Measurements from ENCODE around the gene CLCN4.

Gene CLCN4

GRCh38 chrX:10169175-10169574, 12.4 kb downstream of the CLCN4 start:
- H3K36me3 ChIP-seq: no peaks in the 10 kb centered on the region
- no peak overlapping the region for H3K4me3 ChIP-seq (ENCODE audit: low read depth in 1 of 2, low read length in 1 of 2)
- H3K27me3 ChIP-seq: no peaks in the 10 kb centered on the region
- H3K4me1 ChIP-seq (ENCODE audit: control insufficient read depth in 1 of 2, insufficient read depth in 1 of 2, low read depth in 1 of 2, low read length in 1 of 2): peaks cover 47 to 57% of the 10 kb centered on the region in 2 experiments
- peak overlapping the region; percentile 90 for H3K27ac ChIP-seq
- no peaks in the 10 kb centered on the region for H3K9me3 ChIP-seq
- TF ChIP-seq, protein P1, sequence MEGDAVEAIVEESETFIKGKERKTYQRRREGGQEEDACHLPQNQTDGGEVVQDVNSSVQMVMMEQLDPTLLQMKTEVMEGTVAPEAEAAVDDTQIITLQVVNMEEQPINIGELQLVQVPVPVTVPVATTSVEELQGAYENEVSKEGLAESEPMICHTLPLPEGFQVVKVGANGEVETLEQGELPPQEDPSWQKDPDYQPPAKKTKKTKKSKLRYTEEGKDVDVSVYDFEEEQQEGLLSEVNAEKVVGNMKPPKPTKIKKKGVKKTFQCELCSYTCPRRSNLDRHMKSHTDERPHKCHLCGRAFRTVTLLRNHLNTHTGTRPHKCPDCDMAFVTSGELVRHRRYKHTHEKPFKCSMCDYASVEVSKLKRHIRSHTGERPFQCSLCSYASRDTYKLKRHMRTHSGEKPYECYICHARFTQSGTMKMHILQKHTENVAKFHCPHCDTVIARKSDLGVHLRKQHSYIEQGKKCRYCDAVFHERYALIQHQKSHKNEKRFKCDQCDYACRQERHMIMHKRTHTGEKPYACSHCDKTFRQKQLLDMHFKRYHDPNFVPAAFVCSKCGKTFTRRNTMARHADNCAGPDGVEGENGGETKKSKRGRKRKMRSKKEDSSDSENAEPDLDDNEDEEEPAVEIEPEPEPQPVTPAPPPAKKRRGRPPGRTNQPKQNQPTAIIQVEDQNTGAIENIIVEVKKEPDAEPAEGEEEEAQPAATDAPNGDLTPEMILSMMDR (IDR thresholded peaks at IDR 0.05): no peak

DNA sequence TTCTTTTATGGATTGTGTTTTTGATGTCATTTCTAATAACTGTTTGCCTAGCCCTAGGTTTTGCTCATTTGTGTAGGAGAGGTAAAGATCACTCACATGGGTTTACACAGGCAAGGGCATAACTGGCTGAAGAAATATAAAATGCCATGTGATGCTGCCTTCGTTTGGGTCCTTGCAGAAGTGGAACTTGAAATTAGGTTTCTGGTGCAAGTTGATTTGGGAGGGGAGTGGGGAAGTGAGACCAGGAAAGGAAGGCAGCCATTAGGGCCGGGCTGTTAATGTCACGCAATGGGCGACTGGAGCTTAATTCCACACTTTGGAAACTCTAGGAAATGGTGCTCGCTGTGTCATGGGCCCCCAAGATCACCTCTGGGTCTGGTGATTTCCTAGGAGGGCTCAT, 14.5 kb downstream of the CLCN4 start:
- TF ChIP-seq, protein P1 (IDR thresholded peaks at IDR 0.05): no peak
- H3K4me3 ChIP-seq (ENCODE audit: low read depth in 1 of 2, low read length in 1 of 2): no peak overlapping the region
- H3K4me1 ChIP-seq (ENCODE audit: control insufficient read depth in 1 of 2, insufficient read depth in 1 of 2, low read depth in 1 of 2, low read length in 1 of 2): peaks cover 34 to 41% of the 10 kb centered on the region in 2 experiments
- H3K27me3 ChIP-seq: no peaks in the 10 kb centered on the region
- H3K36me3 ChIP-seq: no peaks in the 10 kb centered on the region
- no peaks in the 10 kb centered on the region for H3K9me3 ChIP-seq
- H3K27ac ChIP-seq: no peak overlapping the region

DNA sequence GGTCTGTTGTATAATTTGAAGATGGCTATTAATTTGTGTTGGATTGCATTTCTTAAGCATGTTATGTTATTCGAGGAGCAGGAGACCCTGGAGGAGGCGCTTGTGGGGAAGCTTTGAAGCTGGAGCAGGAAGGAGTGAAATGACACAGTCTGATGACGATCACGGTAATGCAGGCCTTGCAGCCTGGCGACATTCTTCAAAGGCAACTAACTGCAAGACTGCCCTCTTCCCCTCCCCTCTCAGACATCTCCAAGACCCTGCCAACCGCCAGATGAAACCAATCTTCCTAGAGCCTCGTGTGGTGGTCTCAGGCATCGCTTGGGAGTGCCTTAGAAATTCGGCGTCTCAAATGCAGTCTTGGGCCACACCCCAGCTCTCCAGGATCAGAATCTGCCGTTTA, 16.1 kb downstream of the CLCN4 start:
- TF ChIP-seq, protein P1 (IDR thresholded peaks at IDR 0.05): no peak
- no peaks in the 10 kb centered on the region for H3K36me3 ChIP-seq
- no peak overlapping the region for H3K27ac ChIP-seq
- no peak overlapping the region for H3K4me3 ChIP-seq (ENCODE audit: low read depth in 1 of 2, low read length in 1 of 2)
- no peaks in the 10 kb centered on the region for H3K27me3 ChIP-seq
- H3K9me3 ChIP-seq: no peaks in the 10 kb centered on the region
- H3K4me1 ChIP-seq (ENCODE audit: control insufficient read depth in 1 of 2, insufficient read depth in 1 of 2, low read depth in 1 of 2, low read length in 1 of 2): peaks cover 24 to 30% of the 10 kb centered on the region in 2 experiments

- no peak overlapping the region for H3K27ac ChIP-seq
- peaks cover 18 to 24% of the 10 kb centered on the region in 2 experiments for H3K4me1 ChIP-seq (ENCODE audit: control insufficient read depth in 1 of 2, insufficient read depth in 1 of 2, low read depth in 1 of 2, low read length in 1 of 2)
- no peaks in the 10 kb centered on the region for H3K9me3 ChIP-seq
- no peak overlapping the region for H3K4me3 ChIP-seq (ENCODE audit: low read depth in 1 of 2, low read length in 1 of 2)
- no peaks in the 10 kb centered on the region for H3K36me3 ChIP-seq
- TF ChIP-seq, protein P1 (IDR thresholded peaks at IDR 0.05): no peak
- no peaks in the 10 kb centered on the region for H3K27me3 ChIP-seq
Measured at GRCh38 chrX:10173331-10173900, 16.6 kb downstream of the CLCN4 start.

DNA sequence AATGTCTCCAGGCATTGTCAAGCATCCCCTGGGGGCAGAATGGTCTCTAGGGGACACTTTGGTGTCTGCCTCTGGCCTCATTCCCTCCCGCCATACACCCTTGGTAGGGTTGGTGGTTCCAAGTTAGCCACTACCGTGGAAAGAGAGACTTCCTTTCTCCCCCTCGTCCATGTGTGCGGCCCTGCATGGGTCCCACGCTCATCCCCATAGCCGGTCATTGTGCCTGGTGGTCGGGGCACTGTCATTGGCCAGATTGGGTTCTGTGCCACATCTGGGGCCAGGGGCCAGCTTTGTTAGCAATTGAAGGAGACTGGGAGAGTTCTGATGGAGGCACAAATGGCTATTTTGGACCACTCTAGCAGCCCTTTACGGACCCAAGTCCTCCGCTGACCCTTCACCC, 17.3 kb downstream of the CLCN4 start:
- TF ChIP-seq, protein P1 (IDR thresholded peaks at IDR 0.05): no peak
- H3K4me1 ChIP-seq (ENCODE audit: control insufficient read depth in 1 of 2, insufficient read depth in 1 of 2, low read depth in 1 of 2, low read length in 1 of 2): peaks cover 14 to 18% of the 10 kb centered on the region in 2 experiments
- H3K9me3 ChIP-seq: no peaks in the 10 kb centered on the region
- no peak overlapping the region for H3K27ac ChIP-seq
- no peaks in the 10 kb centered on the region for H3K36me3 ChIP-seq
- H3K27me3 ChIP-seq: no peaks in the 10 kb centered on the region
- H3K4me3 ChIP-seq (ENCODE audit: low read depth in 1 of 2, low read length in 1 of 2): no peak overlapping the region
